HepG2 (cell line): ENCODE data around the gene NFATC4. TPM values are rescaled to one million over a fixed set of nuclear protein-coding genes. Genes with fewer than 3 reads are reported as not detected.
A peak's percentile ranks its signal among the peaks of the same experiment; 100 is the strongest.
"Not testable (repeated sequence)": the region's sequence is repeated elsewhere in the genome, so short reads cannot be mapped to it uniquely, and the experiment has no call there.

ENCODE experiments used
- ATAC-seq: fragments of 200-7000 bp; cut with Tn5 transposase; 3 replicates; pipeline ENCODE4 v1.9.1; 2020; ENCODE audit warnings: mild to moderate bottlenecking, moderate library complexity
- BruUV-seq: library from RNA; stranded (reverse); fragments of 400-500 nt; replicated peaks from 2 replicates; lab custom pipeline; 2021; lab: Mats Ljungman, UMichigan
- CTCF ChIA-PET: fragments of 300-600 bp; formaldehyde crosslinking; extraction: SDS; loops from one replicate; lab custom pipeline; 2021; ENCODE audit warnings: low total read pairs, inconsistent platforms, low intra/inter-chr PET ratio; lab: Yijun Ruan, JAX
- POLR2A ChIA-PET: fragments of 350-600 bp; sonication (Branson Sonifier 250); formaldehyde crosslinking; loops from one replicate; lab custom pipeline; 2020; ENCODE audit warnings: antibody characterized with exemption, inconsistent platforms; lab: Yijun Ruan, JAX
- DNase-seq: peaks from one replicate; pipeline ENCODE4 v3.0.0-alpha.2; 2015; ENCODE audit warnings: low spot score
- FAIRE-seq: peaks from 3 replicates; lab custom pipeline; 2011; peaks lifted over from hg19 to GRCh38; lab: Jason Lieb, UNC
- H2AFZ ChIP-seq: one replicate; pipeline ENCODE4 v1.6.1; 2011; ENCODE audit warnings: low read length, inconsistent platforms
- H3K27ac ChIP-seq: fragments of 300-600 bp; 3 replicates; pipeline ENCODE4 v1.8.0; 2011; ENCODE audit warnings: mixed run types, mild to moderate bottlenecking, mixed read lengths, low read length, inconsistent platforms; ENCODE audit not compliant: insufficient read depth; ENCODE audit errors: extremely low read length
- H3K27me3 ChIP-seq, 2 experiments: fragments of 200-600 bp in 1 of 2; 2 replicates in 1 of 2; 3 replicates in 1 of 2; pipeline versions ENCODE4 v1.6.0 to v1.8.0; 2011; ENCODE audit warnings: low read length in 2 of 2, mild to moderate bottlenecking in 2 of 2, moderate library complexity in 2 of 2, inconsistent platforms in 1 of 2; ENCODE audit not compliant: insufficient read depth in 2 of 2, control insufficient read depth in 1 of 2
- H3K36me3 ChIP-seq, 2 experiments: fragments of 200-600 bp in 1 of 2; replicated peaks in 1 of 2; 2 replicates in 1 of 2; 3 replicates in 1 of 2; pipeline versions ENCODE4 v1.5.1 to v1.8.0; 2011; ENCODE audit warnings: low read length in 2 of 2, inconsistent platforms in 1 of 2; ENCODE audit not compliant: insufficient read depth in 2 of 2, control insufficient read depth in 1 of 2
- H3K4me1 ChIP-seq: 2 replicates; pipeline ENCODE4 v1.5.1; 2012; ENCODE audit warnings: low read length, inconsistent platforms; ENCODE audit not compliant: insufficient read depth
- H3K4me2 ChIP-seq: 2 replicates; pipeline ENCODE4 v1.6.0; 2011; ENCODE audit warnings: low read depth, low read length, inconsistent platforms
- H3K4me3 ChIP-seq, 3 experiments: fragments of 200-600 bp in 1 of 3; sonication (generic), shearing (Covaris generic) in 1 of 3; replicated peaks in 1 of 3; 2 replicates each; pipeline ENCODE4 v1.5.1; 2011 to 2016; ENCODE audit warnings: low read length in 3 of 3, inconsistent platforms in 2 of 3, low read depth in 2 of 3, mild to moderate bottlenecking in 2 of 3, control low read depth in 1 of 3, mixed read lengths in 1 of 3; ENCODE audit not compliant: insufficient read depth in 1 of 3
- H3K79me2 ChIP-seq: one replicate; pipeline ENCODE4 v1.6.1; 2011; ENCODE audit warnings: low read length, inconsistent platforms; ENCODE audit not compliant: insufficient read depth
- H3K9ac ChIP-seq: 2 replicates; pipeline ENCODE4 v1.6.0; 2011; ENCODE audit warnings: mild to moderate bottlenecking, low read depth, low read length, inconsistent platforms; ENCODE audit not compliant: insufficient read depth
- H3K9me3 ChIP-seq: 2 replicates; pipeline ENCODE4 v1.5.1; 2012; ENCODE audit warnings: mild to moderate bottlenecking, low read length
- H4K20me1 ChIP-seq: 2 replicates; pipeline ENCODE4 v1.6.0; 2011; ENCODE audit warnings: inconsistent platforms, mild to moderate bottlenecking, low read length, moderate library complexity; ENCODE audit not compliant: insufficient read depth
- FOXC1 ChIP-seq: sonication (generic); formaldehyde crosslinking; IDR thresholded peaks from 2 replicates; pipeline ENCODE4 v1.8.0; 2022; ENCODE audit warnings: mild to moderate bottlenecking, missing genetic modification reagents, borderline replicate concordance
- IRX3 ChIP-seq: sonication (generic); formaldehyde crosslinking; IDR thresholded peaks from 2 replicates; pipeline ENCODE4 v1.8.1; 2023; ENCODE audit warnings: mild to moderate bottlenecking, low read depth, missing genetic modification reagents, borderline replicate concordance
- KDM2A ChIP-seq: sonication (generic); formaldehyde crosslinking; IDR thresholded peaks from 2 replicates; pipeline ENCODE4 v1.4.0; 2020; ENCODE audit warnings: low read depth, missing genetic modification reagents, borderline replicate concordance
- ZFX ChIP-seq: sonication (generic); formaldehyde crosslinking; IDR thresholded peaks from 2 replicates; pipeline ENCODE4 v1.4.0; 2020; ENCODE audit warnings: mild to moderate bottlenecking, low read depth, missing genetic modification reagents, moderate library complexity
- ZNF530 ChIP-seq: sonication (generic); formaldehyde crosslinking; IDR thresholded peaks from 2 replicates; pipeline ENCODE4 v1.5.0; 2020; ENCODE audit warnings: low read depth, mild to moderate bottlenecking, missing genetic modification reagents
- ZNF605 ChIP-seq: sonication (generic); formaldehyde crosslinking; IDR thresholded peaks from 2 replicates; pipeline ENCODE4 v1.8.0; 2022; ENCODE audit warnings: mild to moderate bottlenecking, missing genetic modification reagents
- WGBS: methylation state at CpG from one replicate; pipeline ENCODE4 v1.1.6; 2017; ENCODE audit warnings: low lambda C conversion rate; 5-methylcytosine and 5-hydroxymethylcytosine counted together
- in situ Hi-C: cut with HindIII; loops from 2 replicates; pipeline ENCODE4 v1.10.0; 2017; ENCODE audit warnings: low pct_unique_long_range_greater_than_20kb; ENCODE audit not compliant: extremely low pct_ligation_motif_present
- intact Hi-C: fragments of 100-400 bp; cut with micrococcal nuclease; formaldehyde crosslinking; loops from one replicate; pipeline ENCODE4 v1.10.0; 2022; ENCODE audit not compliant: unreplicated experiment
- polyA plus RNA-seq, 8 experiments: library from polyadenylated mRNA; depleted of rRNA in 3 of 8; stranded (reverse) in 7 of 8; unstranded in 1 of 8; fragments of >200 nt; fragmentation: Illumina TruSeq in 4 of 8; extraction: Trizol in 4 of 8; gene quantifications; 2 replicates each; pipeline versions ENCODE4 v1.2.1 to v1.2.3, GENCODE V29; 2011 to 2016; ENCODE audit warnings: low read depth in 4 of 8, missing spikeins in 1 of 8, mixed read lengths in 1 of 8; ENCODE audit not compliant: insufficient read depth in 1 of 8
- total RNA-seq, 5 experiments: library from RNA; depleted of rRNA; stranded (reverse); fragments of >200 nt; fragmentation: Illumina TruSeq; extraction: Trizol; gene quantifications; 2 replicates each; pipeline ENCODE4 v1.2.3, GENCODE V29; 2016; ENCODE audit warnings: low read depth in 1 of 5
- TF ChIP-seq, protein P1 (sequence below): IDR thresholded peaks from 2 replicates; pipeline ENCODE4 v1.6.1; 2016; ENCODE audit warnings: low read depth, control low read depth
- TF ChIP-seq, protein P2 (sequence below): sonication (generic); formaldehyde crosslinking; IDR thresholded peaks from 2 replicates; pipeline ENCODE4 v1.4.0; 2020; ENCODE audit warnings: missing genetic modification reagents
- TF ChIP-seq, protein P3 (sequence below): IDR thresholded peaks from 2 replicates; pipeline ENCODE4 v1.6.1; 2016; ENCODE audit warnings: missing compliant biosample characterization, missing genetic modification reagents, borderline replicate concordance

Gene NFATC4
- total and polyA plus RNA-seq, 2 of the 13 experiments (the other 11 are each of a cell fraction or from before 2014, with no cell fraction given), result 0.04 to 0.15 TPM

DNA sequence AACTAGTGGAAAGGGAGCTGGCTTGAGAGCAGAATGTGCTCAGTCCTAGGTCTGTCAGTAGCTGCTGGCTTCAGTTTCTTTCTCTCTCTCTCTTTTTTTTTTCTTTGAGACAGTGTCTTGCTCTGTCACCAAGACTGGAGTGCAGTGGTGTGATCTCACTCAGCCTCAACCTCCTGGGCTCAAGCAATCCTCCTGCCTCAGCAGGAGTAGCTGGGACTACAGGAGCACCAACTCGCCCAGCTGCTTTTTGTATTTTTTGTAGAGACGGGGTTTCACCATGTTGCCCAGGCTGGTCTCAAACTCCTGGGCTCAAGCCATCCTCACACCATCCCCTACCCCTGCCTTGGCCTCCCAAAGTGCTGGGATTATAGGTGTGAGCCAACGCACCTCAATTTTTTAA, 3.6 kb downstream of the NFATC4 start:
- H3K4me2 ChIP-seq, DNase-seq: not testable (repeated sequence)
- WGBS, result 30% methylated on average over 3 of the region's 3 CpGs
- 0 out of 2 replicates have a peak, but pooled peaks have one; percentile 16 for TF ChIP-seq IRX3 (CRISPR knock-in tag)
- 0 out of 2 replicates have a peak, but pooled peaks have one; percentile 15 for TF ChIP-seq ZNF530 (CRISPR knock-in tag)
- TF ChIP-seq, all 625 proteins: peak for 2; not testable (repeated sequence) for 623
- H3K9ac ChIP-seq, in situ Hi-C loops, FAIRE-seq, H3K4me3 ChIP-seq, H3K36me3 ChIP-seq, CTCF ChIA-PET, H4K20me1 ChIP-seq, H2AFZ ChIP-seq, H3K9me3 ChIP-seq, BruUV-seq, ATAC-seq, H3K79me2 ChIP-seq, H3K27ac ChIP-seq: not testable (repeated sequence)
- peaks cover 18% of the 10 kb centered on the region for H3K4me1 ChIP-seq
- intact Hi-C loops, result loop anchor here (2.0 kb wide), 1 partner anchor 35 kb away; no protein-coding TSS in a partner anchor
- peaks cover 22 to 56% of the 10 kb centered on the region in 2 experiments for H3K27me3 ChIP-seq
- POLR2A ChIA-PET, result interaction anchor here (1.0 to 3.7 kb wide), 4 partner anchors 27 to 70 kb away, joined by 3 to 19 read pairs (median 10); partner anchors contain the start of genes CBLN3, KHNYN and NYNRIN

DNA sequence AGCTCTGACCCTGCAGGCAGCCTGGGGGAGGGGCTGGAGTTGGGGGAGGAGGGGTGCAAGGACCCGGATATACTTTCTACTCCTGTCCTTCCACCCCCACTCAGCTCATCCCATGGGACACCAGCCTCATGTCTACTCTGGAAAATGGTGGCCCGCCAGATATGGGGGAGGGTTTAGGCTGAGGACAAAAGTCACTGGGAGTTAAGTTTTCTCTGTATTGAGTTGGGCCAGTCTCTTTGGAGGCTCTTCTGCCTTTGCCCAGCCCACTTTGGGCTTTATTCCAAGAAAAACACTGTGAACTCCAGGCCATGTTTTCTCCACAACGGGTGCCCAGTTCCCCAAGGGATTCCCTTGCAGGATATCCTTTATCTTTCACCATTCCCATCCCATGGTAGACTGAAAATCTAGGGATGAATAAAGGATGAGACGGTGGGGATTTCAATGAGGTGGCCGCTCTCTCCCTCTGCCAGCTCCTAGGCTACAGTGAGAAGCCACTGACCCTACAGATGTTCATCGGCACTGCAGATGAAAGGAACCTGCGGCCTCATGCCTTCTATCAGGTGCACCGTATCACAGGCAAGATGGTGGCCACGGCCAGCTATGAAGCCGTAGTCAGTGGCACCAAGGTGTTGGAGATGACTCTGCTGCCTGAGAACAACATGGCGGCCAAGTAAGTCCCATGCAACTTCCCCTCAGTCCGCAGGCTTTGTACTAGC, 4.9 kb downstream of the NFATC4 start:
- 59% methylated on average over 12 of the region's 12 CpGs for WGBS
- H3K27ac ChIP-seq, result no peak overlapping the region
- H4K20me1 ChIP-seq, result no peaks in the 10 kb centered on the region
- no peaks in the 10 kb centered on the region for H3K36me3 ChIP-seq
- CTCF ChIA-PET, result no interaction called here
- BruUV-seq, result no TSS peak
- FAIRE-seq (no peak), DNase-seq (no peak), ATAC-seq (no peak)
- no peak overlapping the region for H2AFZ ChIP-seq
- POLR2A ChIA-PET, result interaction anchor here (0.7 to 3.7 kb wide), 5 partner anchors 27 to 69 kb away, joined by 3 to 19 read pairs (median 7); partner anchors contain the start of genes CBLN3, CIDEB and KHNYN
- no peaks in the 10 kb centered on the region for H3K9me3 ChIP-seq
- H3K9ac ChIP-seq, result no peak overlapping the region
- no peaks in the 10 kb centered on the region for H3K79me2 ChIP-seq
- H3K4me2 ChIP-seq, result no peak overlapping the region
- peaks cover 22 to 53% of the 10 kb centered on the region in 2 experiments for H3K27me3 ChIP-seq
- in situ Hi-C loops (no loop called here), intact Hi-C loops (no loop called here)
- peaks cover 10% of the 10 kb centered on the region for H3K4me1 ChIP-seq
- H3K4me3 ChIP-seq, result no peak overlapping the region
- TF ChIP-seq, protein P1, sequence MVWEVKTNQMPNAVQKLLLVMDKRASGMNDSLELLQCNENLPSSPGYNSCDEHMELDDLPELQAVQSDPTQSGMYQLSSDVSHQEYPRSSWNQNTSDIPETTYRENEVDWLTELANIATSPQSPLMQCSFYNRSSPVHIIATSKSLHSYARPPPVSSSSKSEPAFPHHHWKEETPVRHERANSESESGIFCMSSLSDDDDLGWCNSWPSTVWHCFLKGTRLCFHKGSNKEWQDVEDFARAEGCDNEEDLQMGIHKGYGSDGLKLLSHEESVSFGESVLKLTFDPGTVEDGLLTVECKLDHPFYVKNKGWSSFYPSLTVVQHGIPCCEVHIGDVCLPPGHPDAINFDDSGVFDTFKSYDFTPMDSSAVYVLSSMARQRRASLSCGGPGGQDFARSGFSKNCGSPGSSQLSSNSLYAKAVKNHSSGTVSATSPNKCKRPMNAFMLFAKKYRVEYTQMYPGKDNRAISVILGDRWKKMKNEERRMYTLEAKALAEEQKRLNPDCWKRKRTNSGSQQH (CRISPR knock-in tag), result no peak
- TF ChIP-seq, protein P2, sequence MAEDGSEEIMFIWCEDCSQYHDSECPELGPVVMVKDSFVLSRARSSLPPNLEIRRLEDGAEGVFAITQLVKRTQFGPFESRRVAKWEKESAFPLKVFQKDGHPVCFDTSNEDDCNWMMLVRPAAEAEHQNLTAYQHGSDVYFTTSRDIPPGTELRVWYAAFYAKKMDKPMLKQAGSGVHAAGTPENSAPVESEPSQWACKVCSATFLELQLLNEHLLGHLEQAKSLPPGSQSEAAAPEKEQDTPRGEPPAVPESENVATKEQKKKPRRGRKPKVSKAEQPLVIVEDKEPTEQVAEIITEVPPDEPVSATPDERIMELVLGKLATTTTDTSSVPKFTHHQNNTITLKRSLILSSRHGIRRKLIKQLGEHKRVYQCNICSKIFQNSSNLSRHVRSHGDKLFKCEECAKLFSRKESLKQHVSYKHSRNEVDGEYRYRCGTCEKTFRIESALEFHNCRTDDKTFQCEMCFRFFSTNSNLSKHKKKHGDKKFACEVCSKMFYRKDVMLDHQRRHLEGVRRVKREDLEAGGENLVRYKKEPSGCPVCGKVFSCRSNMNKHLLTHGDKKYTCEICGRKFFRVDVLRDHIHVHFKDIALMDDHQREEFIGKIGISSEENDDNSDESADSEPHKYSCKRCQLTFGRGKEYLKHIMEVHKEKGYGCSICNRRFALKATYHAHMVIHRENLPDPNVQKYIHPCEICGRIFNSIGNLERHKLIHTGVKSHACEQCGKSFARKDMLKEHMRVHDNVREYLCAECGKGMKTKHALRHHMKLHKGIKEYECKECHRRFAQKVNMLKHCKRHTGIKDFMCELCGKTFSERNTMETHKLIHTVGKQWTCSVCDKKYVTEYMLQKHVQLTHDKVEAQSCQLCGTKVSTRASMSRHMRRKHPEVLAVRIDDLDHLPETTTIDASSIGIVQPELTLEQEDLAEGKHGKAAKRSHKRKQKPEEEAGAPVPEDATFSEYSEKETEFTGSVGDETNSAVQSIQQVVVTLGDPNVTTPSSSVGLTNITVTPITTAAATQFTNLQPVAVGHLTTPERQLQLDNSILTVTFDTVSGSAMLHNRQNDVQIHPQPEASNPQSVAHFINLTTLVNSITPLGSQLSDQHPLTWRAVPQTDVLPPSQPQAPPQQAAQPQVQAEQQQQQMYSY (CRISPR knock-in tag), result peak; percentile 87
- TF ChIP-seq ZFX (CRISPR knock-in tag) (0 out of 2 replicates have a peak, but pooled peaks have one; percentile 15), FOXC1 (no peak), KDM2A (CRISPR knock-in tag) (0 out of 2 replicates have a peak, but pooled peaks have one; percentile 14), ZNF605 (0 out of 2 replicates have a peak, but pooled peaks have one; percentile 35)
- TF ChIP-seq, protein P3, sequence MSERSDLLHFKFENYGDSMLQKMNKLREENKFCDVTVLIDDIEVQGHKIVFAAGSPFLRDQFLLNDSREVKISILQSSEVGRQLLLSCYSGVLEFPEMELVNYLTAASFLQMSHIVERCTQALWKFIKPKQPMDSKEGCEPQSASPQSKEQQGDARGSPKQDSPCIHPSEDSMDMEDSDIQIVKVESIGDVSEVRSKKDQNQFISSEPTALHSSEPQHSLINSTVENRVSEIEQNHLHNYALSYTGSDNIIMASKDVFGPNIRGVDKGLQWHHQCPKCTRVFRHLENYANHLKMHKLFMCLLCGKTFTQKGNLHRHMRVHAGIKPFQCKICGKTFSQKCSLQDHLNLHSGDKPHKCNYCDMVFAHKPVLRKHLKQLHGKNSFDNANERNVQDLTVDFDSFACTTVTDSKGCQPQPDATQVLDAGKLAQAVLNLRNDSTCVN (CRISPR knock-in tag), result no peak
